Naive thymus-derived CD4-positive, alpha-beta T cell (primary cell): ENCODE measurements around the gene PTPRN2. TPM values are rescaled to one million over a fixed set of nuclear protein-coding genes. Genes with fewer than 3 reads are reported as not detected.
"Not testable (repeated sequence)": the region's sequence is repeated elsewhere in the genome, so short reads cannot be mapped to it uniquely, and the experiment has no call there.

Source experiments
- ATAC-seq: fragments of 150-1000 bp; cut with Tn5 transposase; 2 replicates; pipeline ENCODE4 v1.10.0; 2021; ENCODE audit warnings: mild to moderate bottlenecking, moderate library complexity
- CTCF ChIA-PET: fragments of 350-600 bp; sonication (Branson Sonifier 250); formaldehyde crosslinking; loops from one replicate; lab custom pipeline; 2021; ENCODE audit warnings: antibody characterized with exemption; lab: Charles Lee
- POLR2A ChIA-PET: fragments of 350-600 bp; sonication (Branson Sonifier 250); formaldehyde crosslinking; loops from one replicate; lab custom pipeline; 2021; ENCODE audit warnings: antibody characterized with exemption, inconsistent platforms; lab: Charles Lee
- DNase-seq, 9 donors: peaks; one replicate each; pipeline versions ENCODE4 v3.0.0 to v3.0.0-alpha.2; 2020 to 2022; ENCODE audit warnings: mixed read lengths in 1 of 9
- H3K27ac ChIP-seq: one replicate; pipeline ENCODE4 v1.7.0; 2013; ENCODE audit warnings: mild to moderate bottlenecking, low read depth, low read length, moderate library complexity
- H3K27me3 ChIP-seq, 2 donors: one replicate each; pipeline ENCODE4 v1.7.0; 2013; ENCODE audit warnings: low read length in 2 of 2, mild to moderate bottlenecking in 2 of 2, moderate library complexity in 2 of 2; ENCODE audit not compliant: control insufficient read depth in 2 of 2, insufficient read depth in 2 of 2
- H3K36me3 ChIP-seq, 3 experiments: 1 replicate in 2 of 3; 2 replicates in 1 of 3; pipeline ENCODE4 v1.7.0; 2013; ENCODE audit warnings: low read length in 3 of 3, mild to moderate bottlenecking in 3 of 3, moderate library complexity in 1 of 3; ENCODE audit not compliant: insufficient read depth in 3 of 3, control insufficient read depth in 2 of 3
- H3K4me1 ChIP-seq, 2 donors: one replicate each; pipeline ENCODE4 v1.7.0; 2013; ENCODE audit warnings: low read length in 2 of 2, mild to moderate bottlenecking in 2 of 2, moderate library complexity in 1 of 2; ENCODE audit not compliant: control insufficient read depth in 2 of 2, insufficient read depth in 2 of 2
- H3K4me3 ChIP-seq: 2 replicates; pipeline ENCODE4 v1.7.0; 2013; ENCODE audit warnings: mild to moderate bottlenecking, low read length
- H3K9me3 ChIP-seq, 3 experiments: 1 replicate in 2 of 3; 2 replicates in 1 of 3; pipeline ENCODE4 v1.7.0; 2013; ENCODE audit warnings: low read length in 3 of 3; ENCODE audit not compliant: control insufficient read depth in 2 of 3
- H3K27ac Mint-ChIP-seq, 9 donors: one replicate each; pipeline ENCODE4 v1.8.0; 2020 to 2022; ENCODE audit warnings: mixed read lengths in 9 of 9, mild to moderate bottlenecking in 8 of 9, moderate library complexity in 5 of 9, inconsistent platforms in 2 of 9
- H3K27me3 Mint-ChIP-seq, 5 donors: one replicate each; pipeline ENCODE4 v1.8.0; 2021 to 2022; ENCODE audit warnings: mixed read lengths in 5 of 5, mild to moderate bottlenecking in 1 of 5
- H3K36me3 Mint-ChIP-seq, 5 donors: one replicate each; pipeline ENCODE4 v1.8.0; 2020 to 2022; ENCODE audit warnings: mixed read lengths in 5 of 5, mild to moderate bottlenecking in 3 of 5, inconsistent platforms in 1 of 5
- H3K4me1 Mint-ChIP-seq, 7 donors: one replicate each; pipeline ENCODE4 v1.8.0; 2020 to 2022; ENCODE audit warnings: mixed read lengths in 7 of 7, mild to moderate bottlenecking in 3 of 7, inconsistent platforms in 1 of 7
- H3K4me3 Mint-ChIP-seq, 10 donors: one replicate each; pipeline ENCODE4 v1.8.0; 2020 to 2022; ENCODE audit warnings: mild to moderate bottlenecking in 10 of 10, mixed read lengths in 10 of 10, moderate library complexity in 6 of 10, inconsistent platforms in 2 of 10
- H3K9me3 Mint-ChIP-seq, 11 donors: one replicate each; pipeline ENCODE4 v1.8.0; 2020 to 2022; ENCODE audit warnings: mixed read lengths in 11 of 11, mild to moderate bottlenecking in 4 of 11, inconsistent platforms in 1 of 11, moderate library complexity in 1 of 11
- intact Hi-C, 2 donors: fragments of 100-400 bp; cut with micrococcal nuclease; formaldehyde crosslinking; loops; one replicate each; pipeline ENCODE4 v1.15.1; 2023
- polyA plus RNA-seq, 2 donors: library from polyadenylated mRNA; unstranded; fragments of 300-500 nt; fragmentation: Illumina TruSeq; gene quantifications; one replicate each; pipeline ENCODE4 v1.2.3, GENCODE V29; 2021
- total RNA-seq, 6 experiments: library from RNA in 5 of 6; stranded (reverse) in 5 of 6; gene quantifications; 1 replicate in 5 of 6; 2 replicates in 1 of 6; pipeline ENCODE4 v1.2.3 and lab custom pipeline; 2021 to 2026

PTPRN2 gene
- total and polyA plus RNA-seq, 7 experiments from 2014 or later: 0.58 to 2.3 (median 1.4) TPM

GRCh38 chr7:157941210-157941609 lies 646.4 kb downstream of the PTPRN2 start:
- intact Hi-C loops: no loop called here
- H3K36me3 ChIP-seq: no peaks in the 10 kb centered on the region
- H3K4me1 ChIP-seq: no peaks in the 10 kb centered on the region
- H3K27me3 Mint-ChIP-seq: peaks cover 0 to 27% (median 7%) of the 10 kb centered on the region in 5 donors
- H3K27me3 ChIP-seq: no peaks in the 10 kb centered on the region
- peaks cover 0 to 5% (median 0%) of the 10 kb centered on the region in 7 donors for H3K4me1 Mint-ChIP-seq
- CTCF ChIA-PET: no interaction called here
- H3K4me3 ChIP-seq: no peak overlapping the region
- H3K9me3 ChIP-seq: no peaks in the 10 kb centered on the region
- no peak overlapping the region for H3K27ac ChIP-seq
- H3K36me3 Mint-ChIP-seq: peaks cover 0 to 5% (median 0%) of the 10 kb centered on the region in 5 donors
- no peak overlapping the region for H3K27ac Mint-ChIP-seq
- DNase-seq (no peak), ATAC-seq (no peak)
- peaks cover 0 to 16% (median 0%) of the 10 kb centered on the region in 11 donors for H3K9me3 Mint-ChIP-seq
- no peak overlapping the region for H3K4me3 Mint-ChIP-seq
- POLR2A ChIA-PET: no interaction called here

GRCh38 chr7:157940497-157940896 lies 647.1 kb downstream of the PTPRN2 start:
- ChIA-PET POLR2A (no interaction called here), CTCF (no interaction called here)
- no peak overlapping the region for H3K4me3 ChIP-seq
- H3K4me1 ChIP-seq: no peaks in the 10 kb centered on the region
- H3K27me3 ChIP-seq: no peaks in the 10 kb centered on the region
- peaks cover 0 to 5% (median 0%) of the 10 kb centered on the region in 7 donors for H3K4me1 Mint-ChIP-seq
- ATAC-seq: no peak
- H3K9me3 Mint-ChIP-seq: peaks cover 0 to 21% (median 0%) of the 10 kb centered on the region in 11 donors
- H3K9me3 ChIP-seq: no peaks in the 10 kb centered on the region
- H3K27ac Mint-ChIP-seq: no peak overlapping the region
- DNase-seq: no peak
- H3K4me3 Mint-ChIP-seq: no peak overlapping the region
- intact Hi-C loops: no loop called here
- peaks cover 0 to 27% (median 7%) of the 10 kb centered on the region in 5 donors for H3K27me3 Mint-ChIP-seq
- H3K27ac ChIP-seq: no peak overlapping the region
- peaks cover 0 to 5% (median 0%) of the 10 kb centered on the region in 5 donors for H3K36me3 Mint-ChIP-seq
- H3K36me3 ChIP-seq: no peaks in the 10 kb centered on the region

- POLR2A ChIA-PET: no interaction called here
These were observed 649.4 kb downstream of the PTPRN2 start for GRCh38 chr7:157938211-157938610.

GRCh38 chr7:157937406-157937805 lies 650.2 kb downstream of the PTPRN2 start:
- Mint-ChIP-seq H3K27me3 (peaks cover 0 to 13% (median 3%) of the 10 kb centered on the region in 5 donors), H3K4me1 (peaks cover 0 to 9% (median 0%) of the 10 kb centered on the region in 7 donors), H3K27ac (no peak overlapping the region), H3K9me3 (peaks cover 0 to 35% (median 5%) of the 10 kb centered on the region in 11 donors), H3K4me3 (no peak overlapping the region), H3K36me3 (peaks cover 0 to 10% (median 4%) of the 10 kb centered on the region in 5 donors)
- no peaks in the 10 kb centered on the region for H3K27me3 ChIP-seq
- no peaks in the 10 kb centered on the region for H3K4me1 ChIP-seq
- DNase-seq (no peak), ATAC-seq (no peak)
- H3K4me3 ChIP-seq: no peak overlapping the region
- intact Hi-C loops: no loop called here
- H3K27ac ChIP-seq: no peak overlapping the region
- H3K36me3 ChIP-seq: no peaks in the 10 kb centered on the region
- ChIA-PET POLR2A (no interaction called here), CTCF (no interaction called here)
- H3K9me3 ChIP-seq: peaks cover 0 to 3% (median 0%) of the 10 kb centered on the region in 3 experiments

More at GRCh38 chr7:157938211-157938610, 649.4 kb downstream of the PTPRN2 start:
- Histone ChIP-seq H3K9me3 (no peaks in the 10 kb centered on the region), H3K36me3 (no peaks in the 10 kb centered on the region), H3K27me3 (no peaks in the 10 kb centered on the region), H3K27ac (no peak overlapping the region), H3K4me3 (no peak overlapping the region), H3K4me1 (no peaks in the 10 kb centered on the region)
- intact Hi-C loops: no loop called here
- Mint-ChIP-seq H3K36me3 (peaks cover 0 to 5% (median 0%) of the 10 kb centered on the region in 5 donors), H3K4me3 (no peak overlapping the region), H3K27me3 (peaks cover 0 to 21% (median 4%) of the 10 kb centered on the region in 5 donors), H3K9me3 (peaks cover 0 to 30% (median 0%) of the 10 kb centered on the region in 11 donors), H3K4me1 (peaks cover 0 to 5% (median 0%) of the 10 kb centered on the region in 7 donors), H3K27ac (no peak overlapping the region)
- no peak for ATAC-seq
- CTCF ChIA-PET: no interaction called here
- no peak for DNase-seq

GRCh38 chr7:157936976-157937375 lies 650.6 kb downstream of the PTPRN2 start:
- POLR2A ChIA-PET: no interaction called here
- no peaks in the 10 kb centered on the region for H3K27me3 ChIP-seq
- peaks cover 0 to 39% (median 8%) of the 10 kb centered on the region in 11 donors for H3K9me3 Mint-ChIP-seq
- no peak for ATAC-seq
- no peak for DNase-seq
- peaks cover 0 to 3% (median 0%) of the 10 kb centered on the region in 3 experiments for H3K9me3 ChIP-seq
- intact Hi-C loops: no loop called here
- no peak overlapping the region for H3K4me3 ChIP-seq
- H3K36me3 Mint-ChIP-seq: peaks cover 0 to 13% (median 4%) of the 10 kb centered on the region in 5 donors
- CTCF ChIA-PET: no interaction called here
- H3K27ac Mint-ChIP-seq: peak overlapping the region in 1 of 9 donors; percentile 84
- H3K4me1 ChIP-seq: no peaks in the 10 kb centered on the region
- no peak overlapping the region for H3K27ac ChIP-seq
- H3K4me3 Mint-ChIP-seq: no peak overlapping the region
- no peaks in the 10 kb centered on the region for H3K36me3 ChIP-seq
- H3K27me3 Mint-ChIP-seq: peaks cover 0 to 13% (median 3%) of the 10 kb centered on the region in 5 donors
- H3K4me1 Mint-ChIP-seq: peaks cover 0 to 14% (median 0%) of the 10 kb centered on the region in 7 donors

- Mint-ChIP-seq H3K4me1 (peaks cover 0 to 14% (median 0%) of the 10 kb centered on the region in 7 donors), H3K27me3 (peaks cover 0 to 13% (median 3%) of the 10 kb centered on the region in 5 donors), H3K36me3 (peaks cover 0 to 13% (median 4%) of the 10 kb centered on the region in 5 donors), H3K27ac (peak overlapping the region in 1 of 9 donors; percentile 73), H3K9me3 (peaks cover 0 to 35% (median 8%) of the 10 kb centered on the region in 11 donors)
- H3K27me3 ChIP-seq, ATAC-seq, H3K4me3 ChIP-seq, H3K36me3 ChIP-seq, CTCF ChIA-PET, POLR2A ChIA-PET, H3K9me3 ChIP-seq, H3K4me3 Mint-ChIP-seq, H3K4me1 ChIP-seq, H3K27ac ChIP-seq, DNase-seq, intact Hi-C loops: not testable (repeated sequence)
These were observed 651.9 kb downstream of the PTPRN2 start for GRCh38 chr7:157935721-157936120.
